HG02623 (cell line): Measurements from ENCODE around the gene PERCC1.

ENCODE experiments used
- ATAC-seq: cut with Tn5 transposase; IDR thresholded peaks from one replicate; pipeline ENCODE4 v1.9.1; 2021; ENCODE audit warnings: moderate library complexity; ENCODE audit not compliant: unreplicated experiment

The PERCC1 gene

DNA sequence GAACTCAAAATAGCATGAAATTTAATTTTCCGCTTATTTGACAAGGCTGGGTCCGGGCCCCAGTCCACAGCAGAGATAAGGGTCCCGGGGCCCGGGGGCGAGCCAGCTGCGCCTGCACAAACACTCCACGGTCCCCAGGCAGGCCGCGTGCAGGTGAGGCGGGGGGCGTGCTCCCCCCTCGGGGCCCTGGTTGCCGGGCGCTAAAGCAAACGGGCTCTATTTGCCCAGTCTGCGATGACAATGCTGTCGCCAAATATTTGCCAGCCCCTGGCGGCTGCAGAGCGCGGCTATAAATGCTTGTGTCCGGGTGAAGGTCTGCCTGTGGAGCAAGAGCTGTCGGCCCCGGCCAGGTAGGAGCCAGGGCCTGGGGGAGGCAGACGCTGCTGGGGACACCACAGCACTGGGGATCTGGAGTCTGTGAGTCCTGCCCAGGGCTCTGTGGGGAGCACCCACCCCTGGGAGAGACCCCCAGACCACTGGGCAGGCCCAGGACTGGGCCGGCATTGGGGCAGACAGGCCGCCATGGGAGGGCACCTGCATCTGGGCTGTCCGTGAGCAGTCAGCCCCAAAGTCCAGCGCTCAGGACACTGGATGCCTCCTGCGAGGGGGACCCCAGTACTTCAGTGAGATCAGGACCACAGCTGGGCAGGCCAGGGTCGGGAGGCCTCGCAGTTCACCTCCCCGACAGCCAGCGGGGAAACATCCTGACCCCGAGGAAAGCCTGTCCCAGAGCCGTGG lies at the start of gene PERCC1:
TSS of gene PERCC1 (plus strand) at position 320 of the 738 bp plus-strand sequence. CDS start 1,516 bp downstream, outside the sequence.
- ATAC-seq: no peak

GRCh38 chr16:1381612-1382406 lies 49.1 kb upstream of the PERCC1 start:
- no peak for ATAC-seq

GRCh38 chr16:1383556-1383955 lies 47.3 kb upstream of the PERCC1 start:
- ATAC-seq: no peak

DNA sequence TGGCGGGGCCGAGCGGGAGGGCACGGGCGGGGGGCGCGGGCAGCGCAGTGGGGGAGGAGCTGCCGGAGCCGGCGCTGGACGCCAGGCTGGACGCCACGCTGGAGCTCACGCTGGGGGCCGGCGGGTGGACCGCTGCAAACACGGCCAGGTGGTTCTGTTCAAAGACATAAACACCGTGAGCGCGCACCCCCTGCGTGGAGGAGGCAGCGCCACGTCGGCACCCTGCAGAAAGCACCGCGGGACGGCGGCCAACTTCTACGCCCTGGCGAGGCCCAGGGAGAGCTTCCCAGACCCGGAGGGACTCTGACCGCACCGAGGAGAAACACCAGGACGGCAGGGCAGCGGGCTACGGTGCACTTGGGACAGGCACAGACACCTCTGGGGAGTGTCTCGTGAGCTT lies 45.6 kb upstream of the PERCC1 start:
- no peak for ATAC-seq

GRCh38 chr16:1387331-1387730 lies 43.5 kb upstream of the PERCC1 start:
- no peak for ATAC-seq

- no peak for ATAC-seq
Observed at GRCh38 chr16:1389762-1390161, 41.1 kb upstream of the PERCC1 start.

- ATAC-seq: no peak
Observed at GRCh38 chr16:1390239-1390779, 40.6 kb upstream of the PERCC1 start.

DNA sequence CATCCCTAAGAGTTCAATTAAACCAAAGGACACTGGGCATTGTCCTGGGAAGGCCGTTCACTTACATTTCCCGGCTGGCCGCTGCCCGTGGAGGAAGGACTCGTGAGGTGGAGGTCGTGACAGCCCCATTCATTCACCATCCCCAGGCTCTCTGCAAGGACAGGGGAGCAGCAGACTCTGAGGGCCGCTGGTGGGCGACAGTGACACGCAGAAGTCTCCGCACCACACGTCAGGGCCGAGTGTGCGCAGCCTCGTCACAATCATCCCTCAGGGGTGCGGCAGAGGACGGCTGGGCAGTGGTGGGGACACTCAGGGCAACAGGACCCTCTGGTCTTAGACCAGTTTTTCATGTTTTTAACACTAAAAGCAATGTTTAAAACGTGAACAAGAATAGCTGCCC lies 38.1 kb upstream of the PERCC1 start:
- ATAC-seq: no peak

- no peak for ATAC-seq
Observed at GRCh38 chr16:1393613-1394176, 37.2 kb upstream of the PERCC1 start.

DNA sequence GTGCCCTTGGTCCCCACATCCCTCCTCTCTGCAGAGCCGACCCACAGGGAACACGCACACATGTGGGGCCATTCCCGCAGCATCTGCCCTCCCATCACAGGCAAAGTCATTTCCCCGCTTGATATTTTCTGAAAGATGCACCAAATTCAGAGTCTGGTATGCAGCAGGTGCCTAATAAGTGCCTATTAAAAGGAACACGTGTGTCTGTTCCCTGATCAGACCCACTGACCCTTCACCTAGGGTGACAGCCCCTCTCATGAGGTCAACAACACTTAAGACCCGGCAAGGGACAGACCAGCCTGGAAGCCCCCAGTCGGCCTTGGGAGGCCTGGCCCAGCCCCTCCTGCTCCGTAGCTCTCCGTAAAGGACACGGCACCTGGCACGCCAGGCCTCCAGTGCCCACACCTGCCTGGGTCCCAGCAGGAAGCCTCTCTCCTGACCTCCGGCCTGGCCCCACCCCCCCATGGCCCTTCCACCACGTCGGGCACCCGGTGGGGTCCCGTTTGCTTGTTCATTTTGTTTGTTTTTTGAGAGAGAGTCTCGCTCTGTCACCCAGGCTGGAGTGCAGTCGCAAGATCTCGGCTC lies 36.4 kb upstream of the PERCC1 start:
- ATAC-seq: no peak

DNA sequence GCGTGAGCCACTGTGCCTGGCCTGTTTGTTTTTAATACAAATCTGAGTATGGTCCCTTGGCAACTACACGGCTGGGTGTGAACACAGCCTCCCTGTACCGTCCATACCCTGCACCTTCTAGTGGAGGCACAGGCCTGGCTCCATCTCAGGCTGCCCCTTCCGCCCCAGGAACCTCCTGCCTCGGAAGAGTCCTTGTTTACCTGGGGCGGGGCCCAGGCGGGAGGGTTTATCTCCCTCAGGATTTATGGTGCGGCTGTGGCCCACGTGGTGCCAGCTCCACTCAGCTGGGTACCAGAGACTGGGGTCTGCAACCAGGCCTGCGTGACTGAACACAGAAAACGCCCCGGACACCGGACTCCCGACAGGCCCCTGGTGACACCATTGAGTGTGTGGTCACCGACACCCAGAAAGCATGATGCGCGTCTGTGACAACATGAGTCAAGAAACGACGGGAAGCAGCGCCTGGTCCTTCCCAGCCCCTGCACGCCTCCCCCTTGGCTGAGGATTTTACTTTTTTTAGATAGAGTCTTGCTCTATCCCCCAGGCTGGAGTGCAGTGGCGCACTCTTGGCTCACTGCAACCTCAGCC lies 35.3 kb upstream of the PERCC1 start:
- no peak for ATAC-seq

DNA sequence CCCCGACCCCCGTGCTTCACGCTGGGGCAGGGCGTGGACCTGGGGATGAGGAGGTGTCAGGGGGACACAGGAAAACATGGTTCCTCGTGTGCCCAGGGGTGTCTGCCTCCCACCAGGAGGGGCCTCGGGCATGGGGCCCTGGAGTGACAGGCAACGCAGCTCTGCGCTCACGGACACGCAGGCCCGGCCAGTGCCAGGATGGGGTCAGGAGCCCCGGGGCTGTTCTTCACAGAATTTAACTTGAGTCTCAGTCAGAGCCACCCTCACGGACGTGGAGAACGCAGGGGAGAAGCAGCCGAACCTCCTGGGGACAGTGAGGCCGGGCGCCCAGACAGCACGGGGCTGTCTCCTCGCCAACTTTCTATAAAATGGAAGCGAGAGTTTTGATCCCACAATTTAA lies 33.1 kb upstream of the PERCC1 start:
- no peak for ATAC-seq

DNA sequence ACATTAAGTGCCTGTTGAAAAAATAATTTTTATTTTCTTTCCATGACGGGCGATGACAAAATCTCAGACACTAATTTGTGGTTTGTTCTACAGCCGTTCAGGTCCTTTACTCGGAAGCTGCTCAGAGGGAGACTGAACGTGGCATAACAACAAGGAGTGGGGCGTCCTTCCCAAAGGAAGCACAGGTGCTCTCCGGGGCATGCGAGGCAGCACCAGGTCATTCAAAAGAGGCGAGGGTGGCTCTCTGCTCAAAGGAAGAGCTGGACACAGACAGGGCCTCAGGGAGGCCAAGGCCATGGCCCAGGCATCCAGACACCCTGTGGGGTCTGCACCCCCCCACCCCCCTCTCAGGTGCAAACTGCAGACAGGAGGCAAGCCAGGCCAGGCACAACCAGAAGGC lies 32.5 kb upstream of the PERCC1 start:
- ATAC-seq: no peak

DNA sequence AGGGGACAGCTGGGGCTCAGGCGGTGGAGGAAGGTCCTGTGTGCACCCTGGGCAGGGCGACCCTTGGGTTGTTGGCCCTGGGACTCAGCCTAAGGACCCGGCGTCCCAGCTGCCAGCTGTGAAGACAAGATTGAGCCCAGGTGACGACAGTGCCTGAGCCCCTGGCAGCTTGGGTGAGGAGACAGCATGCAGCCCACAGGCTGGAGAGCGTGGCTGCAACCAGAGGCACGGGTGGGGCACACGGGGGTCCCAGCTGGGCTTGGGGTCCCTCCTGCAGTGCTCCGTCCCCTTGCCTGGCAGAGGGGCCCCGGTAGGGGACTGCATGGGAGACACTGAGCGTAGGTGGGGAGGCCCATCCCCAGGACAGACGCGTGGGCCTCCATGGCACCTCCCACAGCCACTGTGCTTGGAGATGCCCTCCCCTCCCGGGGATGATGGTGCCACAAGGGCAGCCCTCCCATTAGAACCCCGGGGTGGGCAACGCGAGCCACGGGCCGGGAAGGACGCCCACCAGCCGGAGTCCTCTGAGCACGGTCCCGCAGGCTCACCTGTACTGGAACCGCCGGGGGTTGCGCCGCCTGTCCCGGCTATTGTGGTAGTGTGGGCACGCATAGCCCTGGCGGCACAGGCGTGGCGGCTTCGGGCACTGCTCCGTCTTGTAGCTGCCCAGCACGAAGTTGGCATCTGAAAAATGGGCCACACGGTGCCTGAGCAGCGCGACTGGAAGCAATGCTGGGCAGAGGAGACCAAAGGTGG lies 31.9 kb upstream of the PERCC1 start:
- ATAC-seq: no peak

GRCh38 chr16:1401061-1401757 lies 29.7 kb upstream of the PERCC1 start:
- ATAC-seq: no peak

- no peak for ATAC-seq
Observed at GRCh38 chr16:1401758-1402154, 29.1 kb upstream of the PERCC1 start.

GRCh38 chr16:1403036-1403435 lies 27.8 kb upstream of the PERCC1 start:
- ATAC-seq: no peak

DNA sequence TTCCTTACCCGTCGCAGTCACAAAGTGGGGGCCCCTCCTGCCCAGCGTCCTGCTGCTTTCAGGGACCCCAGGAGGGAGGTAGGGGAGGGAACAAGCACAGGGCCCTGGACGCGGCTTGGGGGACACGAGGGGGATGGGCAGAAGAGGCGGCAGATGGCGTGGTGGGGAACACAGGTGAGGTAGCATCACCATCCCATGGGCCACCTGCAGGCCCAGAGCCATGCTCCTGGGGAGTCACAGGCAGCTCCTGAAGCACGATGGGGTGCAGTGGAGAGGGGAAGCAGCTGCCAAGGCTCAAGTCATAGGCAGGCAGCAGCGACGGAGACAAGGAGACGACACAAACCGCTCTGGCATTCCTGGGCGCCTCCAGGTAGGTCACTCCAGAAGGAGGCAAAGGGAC lies 27.1 kb upstream of the PERCC1 start:
- ATAC-seq: no peak

- no peak for ATAC-seq
Observed at GRCh38 chr16:1407753-1408152, 23.1 kb upstream of the PERCC1 start.
